HL-60 (cell line): ENCODE measurements around the gene YTHDF1.

Experiments
- DNase-seq, 2 experiments: peaks; one replicate each; pipeline ENCODE4 v3.0.0-alpha.2; 2010 to 2020; ENCODE audit warnings: low read depth in 1 of 2, low spot score in 1 of 2
- H3K27ac ChIP-seq: fragments of 250-450 bp; sonication (Bioruptor Pico); replicated peaks from 2 replicates; pipeline ENCODE4 v1.5.1; 2020; ENCODE audit warnings: mild to moderate bottlenecking, moderate library complexity
- H3K27me3 ChIP-seq: fragments of 250-450 bp; sonication (Bioruptor Pico); 2 replicates; pipeline ENCODE4 v1.5.1; 2021; ENCODE audit warnings: mild to moderate bottlenecking, moderate library complexity; ENCODE audit not compliant: insufficient read depth, poor library complexity, severe bottlenecking
- H3K4me3 ChIP-seq: replicated peaks from 2 replicates; pipeline ENCODE4 v1.5.1; 2011; ENCODE audit warnings: mild to moderate bottlenecking, control low read depth, low read length; ENCODE audit not compliant: insufficient read depth
- GABPA ChIP-seq: IDR thresholded peaks from 2 replicates; pipeline ENCODE4 v1.6.1; 2012; ENCODE audit warnings: low read depth
- POLR2AphosphoS5 ChIP-seq: IDR thresholded peaks from 2 replicates; pipeline ENCODE4 v1.6.1; 2012; ENCODE audit warnings: low read depth
- REST ChIP-seq: IDR thresholded peaks from 2 replicates; pipeline ENCODE4 v1.6.1; 2012; ENCODE audit warnings: low read depth; ENCODE audit not compliant: insufficient replicate concordance
- SPI1 ChIP-seq: IDR thresholded peaks from 2 replicates; pipeline ENCODE4 v1.6.1; 2012; ENCODE audit warnings: low read depth, mild to moderate bottlenecking, borderline replicate concordance
- TF ChIP-seq, protein P1 (sequence below): IDR thresholded peaks from one replicate; pipeline ENCODE4 v1.5.1; 2011; ENCODE audit warnings: low read length, control low read depth, inconsistent platforms; ENCODE audit not compliant: insufficient read depth

YTHDF1 gene

DNA sequence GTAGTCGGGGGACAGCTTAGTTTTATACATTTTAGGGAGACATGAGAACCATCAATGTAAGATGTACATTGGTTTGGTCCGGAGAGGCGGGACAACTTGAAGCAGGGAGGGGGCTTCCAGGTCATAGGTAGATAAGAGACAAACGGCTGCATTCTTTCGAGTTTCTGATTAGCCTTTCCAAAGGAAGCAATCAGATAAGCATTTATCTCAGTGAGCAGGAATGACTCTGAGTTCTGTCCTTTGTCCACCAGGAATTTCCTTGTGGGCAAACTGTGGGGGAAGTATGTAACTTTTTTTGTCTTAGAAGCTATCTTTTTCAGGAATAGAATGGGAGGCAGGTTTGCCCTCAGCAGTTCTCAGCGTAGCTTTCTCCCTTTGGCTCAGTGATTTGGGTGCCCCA, 1.4 kb downstream of the YTHDF1 start:
- no peak for DNase-seq
- Histone ChIP-seq H3K27ac (no peak overlapping the region), H3K4me3 (no peak overlapping the region), H3K27me3 (peaks cover 2% of the 10 kb centered on the region)
- TF ChIP-seq POLR2AphosphoS5 (no peak), REST (no peak), GABPA (no peak)
- TF ChIP-seq, protein P1, sequence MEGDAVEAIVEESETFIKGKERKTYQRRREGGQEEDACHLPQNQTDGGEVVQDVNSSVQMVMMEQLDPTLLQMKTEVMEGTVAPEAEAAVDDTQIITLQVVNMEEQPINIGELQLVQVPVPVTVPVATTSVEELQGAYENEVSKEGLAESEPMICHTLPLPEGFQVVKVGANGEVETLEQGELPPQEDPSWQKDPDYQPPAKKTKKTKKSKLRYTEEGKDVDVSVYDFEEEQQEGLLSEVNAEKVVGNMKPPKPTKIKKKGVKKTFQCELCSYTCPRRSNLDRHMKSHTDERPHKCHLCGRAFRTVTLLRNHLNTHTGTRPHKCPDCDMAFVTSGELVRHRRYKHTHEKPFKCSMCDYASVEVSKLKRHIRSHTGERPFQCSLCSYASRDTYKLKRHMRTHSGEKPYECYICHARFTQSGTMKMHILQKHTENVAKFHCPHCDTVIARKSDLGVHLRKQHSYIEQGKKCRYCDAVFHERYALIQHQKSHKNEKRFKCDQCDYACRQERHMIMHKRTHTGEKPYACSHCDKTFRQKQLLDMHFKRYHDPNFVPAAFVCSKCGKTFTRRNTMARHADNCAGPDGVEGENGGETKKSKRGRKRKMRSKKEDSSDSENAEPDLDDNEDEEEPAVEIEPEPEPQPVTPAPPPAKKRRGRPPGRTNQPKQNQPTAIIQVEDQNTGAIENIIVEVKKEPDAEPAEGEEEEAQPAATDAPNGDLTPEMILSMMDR: no peak

- no peaks in the 10 kb centered on the region for H3K27me3 ChIP-seq
- H3K4me3 ChIP-seq: no peak overlapping the region
- H3K27ac ChIP-seq: no peak overlapping the region
- TF ChIP-seq REST (no peak), GABPA (no peak), SPI1 (no peak), POLR2AphosphoS5 (no peak)
- TF ChIP-seq, protein P1: no peak
- DNase-seq: no peak
Measured at GRCh38 chr20:63212792-63213191, 3.1 kb downstream of the YTHDF1 start.

GRCh38 chr20:63212393-63212730, 3.6 kb downstream of the YTHDF1 start:
- TF ChIP-seq, protein P1: no peak
- no peak for TF ChIP-seq SPI1
- TF ChIP-seq GABPA: no peak
- TF ChIP-seq REST: no peak
- no peak for DNase-seq
- Histone ChIP-seq H3K27me3 (no peaks in the 10 kb centered on the region), H3K27ac (no peak overlapping the region), H3K4me3 (no peak overlapping the region)
